Inflammatory macrophage (primary cell): ENCODE measurements around the gene GET3.

Experiments used
- DNase-seq, 2 donors: peaks; one replicate each; pipeline ENCODE4 v3.0.0-alpha.2; 2020 to 2022

Gene GET3

GRCh38 chr19:12779162-12779993, 42.1 kb downstream of the GET3 start:
- DNase-seq, result peak in 1 of 2 donors; percentile 34

- no peak for DNase-seq
Measured at GRCh38 chr19:12782174-12782423, 44.8 kb downstream of the GET3 start.

- peak; percentile 90 to 95 for DNase-seq
Measured at GRCh38 chr19:12782424-12783290, 45.4 kb downstream of the GET3 start.

GRCh38 chr19:12783291-12783848, 46.1 kb downstream of the GET3 start:
- DNase-seq, result no peak

GRCh38 chr19:12783849-12784393, 46.6 kb downstream of the GET3 start:
- peak; percentile 35 to 57 for DNase-seq

GRCh38 chr19:12784394-12784870, 47.1 kb downstream of the GET3 start:
- DNase-seq, result peak in 1 of 2 donors; percentile 17

- peak; percentile 18 to 19 for DNase-seq
Measured at GRCh38 chr19:12784871-12785430, 47.7 kb downstream of the GET3 start.

GRCh38 chr19:12785431-12786031, 48.2 kb downstream of the GET3 start:
- peak; percentile 85 to 87 for DNase-seq

- DNase-seq, result peak; percentile 97 to 99
Measured at GRCh38 chr19:12786141-12786870, 49.0 kb downstream of the GET3 start.

GRCh38 chr19:12786952-12787351, 49.7 kb downstream of the GET3 start:
- peak; percentile 36 to 70 for DNase-seq

- peak in 1 of 2 donors; percentile 22 for DNase-seq
Measured at GRCh38 chr19:12787458-12787857, 50.2 kb downstream of the GET3 start.

GRCh38 chr19:12788042-12788681, 50.9 kb downstream of the GET3 start:
- DNase-seq, result no peak

- DNase-seq, result peak; percentile 77 to 91
Measured at GRCh38 chr19:12788682-12789097, 51.4 kb downstream of the GET3 start.

- peak in 1 of 2 donors; percentile 26 for DNase-seq
Measured at GRCh38 chr19:12789098-12789903, 52.0 kb downstream of the GET3 start.

GRCh38 chr19:12789904-12790619, 52.8 kb downstream of the GET3 start:
- peak; percentile 99 for DNase-seq

- DNase-seq, result peak; percentile 3 to 30
Measured at GRCh38 chr19:12790628-12791344, 53.5 kb downstream of the GET3 start.

GRCh38 chr19:12791345-12792050, 54.2 kb downstream of the GET3 start, which contains the start of gene JUNB:
Gene JUNB (plus strand): TSS chr19:12791486. CDS start chr19:12791772, 286 bp downstream.
- DNase-seq, result peak; percentile 99
